HG03442 (cell line): ENCODE measurements around the gene ITGA7.

Experiments used
- ATAC-seq: cut with Tn5 transposase; IDR thresholded peaks from one replicate; pipeline ENCODE4 v1.9.1; 2021; ENCODE audit warnings: mild to moderate bottlenecking, moderate library complexity; ENCODE audit not compliant: unreplicated experiment

ITGA7 gene

GRCh38 chr12:55734595-55734994 lies 26.9 kb upstream of the ITGA7 start:
- no peak for ATAC-seq

GRCh38 chr12:55733858-55734257 lies 26.2 kb upstream of the ITGA7 start:
- no peak for ATAC-seq

- no peak for ATAC-seq
Measured at GRCh38 chr12:55733021-55733555, 25.4 kb upstream of the ITGA7 start.

GRCh38 chr12:55732288-55732687 lies 24.6 kb upstream of the ITGA7 start:
- no peak for ATAC-seq

- peak; percentile 40 for ATAC-seq
Measured at GRCh38 chr12:55729819-55730818, 22.4 kb upstream of the ITGA7 start.

GRCh38 chr12:55728939-55729818 lies 21.5 kb upstream of the ITGA7 start, which contains the start of gene CD63:
TSS of gene CD63 (minus strand) at chr12:55729009. CDS start at chr12:55728341, 668 bp downstream.
- ATAC-seq, result peak; percentile 60

- no peak for ATAC-seq
Measured at GRCh38 chr12:55728186-55728938, 20.7 kb upstream of the ITGA7 start.

- ATAC-seq, result no peak
Measured at GRCh38 chr12:55727643-55728185, 20.0 kb upstream of the ITGA7 start.

- no peak for ATAC-seq
Measured at GRCh38 chr12:55726971-55727370, 19.3 kb upstream of the ITGA7 start.

- ATAC-seq, result no peak
Measured at GRCh38 chr12:55725556-55725955, 17.9 kb upstream of the ITGA7 start.

- no peak for ATAC-seq
Measured at GRCh38 chr12:55724940-55725309, 17.2 kb upstream of the ITGA7 start.

GRCh38 chr12:55724226-55724939 lies 16.7 kb upstream of the ITGA7 start:
- no peak for ATAC-seq

- no peak for ATAC-seq
Measured at GRCh38 chr12:55723516-55724225, 16.0 kb upstream of the ITGA7 start.

- no peak for ATAC-seq
Measured at GRCh38 chr12:55722948-55723347, 15.2 kb upstream of the ITGA7 start.

- no peak for ATAC-seq
Measured at GRCh38 chr12:55721601-55722213, 14.0 kb upstream of the ITGA7 start.

GRCh38 chr12:55720894-55721444 lies 13.3 kb upstream of the ITGA7 start:
- no peak for ATAC-seq

GRCh38 chr12:55720071-55720564 lies 12.4 kb upstream of the ITGA7 start, which contains the start of gene RDH5:
TSS of gene RDH5 (plus strand) at chr12:55720393. CDS start at chr12:55721185, 792 bp downstream.
- no peak for ATAC-seq

- no peak for ATAC-seq
Measured at GRCh38 chr12:55719371-55719770, 11.7 kb upstream of the ITGA7 start.
